HUDEP-2 (cell line): ENCODE results near the gene CYP21A2.
A peak's percentile ranks its signal among the peaks of the same experiment; 100 is the strongest.
"Not testable (repeated sequence)": the region's sequence is repeated elsewhere in the genome, so short reads cannot be mapped to it uniquely, and the experiment has no call there.

ENCODE experiments used
- DNase-seq, 76 experiments: peaks; one replicate each; lab custom pipeline; 2025; ENCODE audit not compliant: unreplicated experiment in 76 of 76; lab: John Stamatoyannopoulos, UW

CYP21A2 gene

GRCh38 chr6:32029553-32029952, 8.7 kb upstream of the CYP21A2 start:
- not testable (repeated sequence) for DNase-seq

GRCh38 chr6:32035283-32036013, 2.8 kb upstream of the CYP21A2 start:
- DNase-seq = not testable (repeated sequence)

- not testable (repeated sequence) for DNase-seq
These were observed 1.1 kb upstream of the CYP21A2 start for GRCh38 chr6:32037136-32037535.

GRCh38 chr6:32038878-32039277, 663 bp downstream of the CYP21A2 start:
- DNase-seq = not testable (repeated sequence)

- not testable (repeated sequence) for DNase-seq
These were observed 1.4 kb downstream of the CYP21A2 start for GRCh38 chr6:32039321-32040274.

GRCh38 chr6:32040299-32041049, 2.3 kb downstream of the CYP21A2 start:
- not testable (repeated sequence) for DNase-seq

GRCh38 chr6:32041050-32041321, 2.8 kb downstream of the CYP21A2 start:
- not testable (repeated sequence) for DNase-seq

GRCh38 chr6:32041385-32041784, 3.2 kb downstream of the CYP21A2 start:
- DNase-seq = not testable (repeated sequence)

- not testable (repeated sequence) for DNase-seq
These were observed 4.1 kb downstream of the CYP21A2 start for GRCh38 chr6:32042276-32042675.

- not testable (repeated sequence) for DNase-seq
These were observed 5.6 kb downstream of the CYP21A2 start for GRCh38 chr6:32043589-32044380.

GRCh38 chr6:32044916-32045315, 6.7 kb downstream of the CYP21A2 start:
- DNase-seq = not testable (repeated sequence)

- DNase-seq = peak in 4 of 76 experiments; percentile 12 to 33 (median 25)
These were observed 7.7 kb downstream of the CYP21A2 start for GRCh38 chr6:32045811-32046449.

GRCh38 chr6:32046450-32047083, 8.4 kb downstream of the CYP21A2 start:
- no peak for DNase-seq

- DNase-seq = no peak
These were observed 8.9 kb downstream of the CYP21A2 start for GRCh38 chr6:32047084-32047478.

- no peak for DNase-seq
These were observed 9.3 kb downstream of the CYP21A2 start for GRCh38 chr6:32047539-32047854.

GRCh38 chr6:32047855-32048766, 9.9 kb downstream of the CYP21A2 start:
- DNase-seq = peak in 60 of 76 experiments; percentile 6 to 91 (median 51)

- DNase-seq = not testable (repeated sequence)
These were observed 10.9 kb downstream of the CYP21A2 start for GRCh38 chr6:32049149-32049548.

- not testable (repeated sequence) for DNase-seq
These were observed 11.5 kb downstream of the CYP21A2 start for GRCh38 chr6:32049736-32050135.
